HG02870 (cell line): Measurements from ENCODE around the gene VSIG8.

Experiments
- ATAC-seq: cut with Tn5 transposase; IDR thresholded peaks from one replicate; pipeline ENCODE4 v1.9.1; 2021; ENCODE audit warnings: mild to moderate bottlenecking, moderate library complexity; ENCODE audit not compliant: unreplicated experiment

The VSIG8 gene

GRCh38 chr1:159859767-159860322, 2.6 kb downstream of the VSIG8 start:
- ATAC-seq = no peak

- ATAC-seq = no peak
Measured at GRCh38 chr1:159857889-159858288, 4.6 kb downstream of the VSIG8 start.

GRCh38 chr1:159856576-159856975, 5.9 kb downstream of the VSIG8 start:
- no peak for ATAC-seq

- no peak for ATAC-seq
Measured at GRCh38 chr1:159855709-159856108, 6.7 kb downstream of the VSIG8 start.

GRCh38 chr1:159854693-159855192, 7.7 kb downstream of the VSIG8 start:
- ATAC-seq = peak; percentile 69

- no peak for ATAC-seq
Measured at GRCh38 chr1:159854116-159854692, 8.3 kb downstream of the VSIG8 start.

GRCh38 chr1:159853417-159854115, 8.9 kb downstream of the VSIG8 start:
- ATAC-seq = no peak

- no peak for ATAC-seq
Measured at GRCh38 chr1:159851407-159851806, 11.1 kb downstream of the VSIG8 start.

- no peak for ATAC-seq
Measured at GRCh38 chr1:159849626-159850366, 12.7 kb downstream of the VSIG8 start.

- no peak for ATAC-seq
Measured at GRCh38 chr1:159848326-159848725, 14.1 kb downstream of the VSIG8 start.

- ATAC-seq = no peak
Measured at GRCh38 chr1:159847231-159847630, 15.2 kb downstream of the VSIG8 start.

GRCh38 chr1:159845751-159846629, 16.5 kb downstream of the VSIG8 start:
- ATAC-seq = no peak

- no peak for ATAC-seq
Measured at GRCh38 chr1:159843459-159843858, 19.0 kb downstream of the VSIG8 start.

GRCh38 chr1:159841749-159842148, 20.7 kb downstream of the VSIG8 start:
- no peak for ATAC-seq

GRCh38 chr1:159839116-159839849, 23.2 kb downstream of the VSIG8 start:
- peak; percentile 66 for ATAC-seq

GRCh38 chr1:159838715-159839114, 23.7 kb downstream of the VSIG8 start:
- peak; percentile 61 for ATAC-seq

GRCh38 chr1:159835862-159836525, 26.5 kb downstream of the VSIG8 start:
- ATAC-seq = no peak

GRCh38 chr1:159835356-159835755, 27.1 kb downstream of the VSIG8 start:
- ATAC-seq = no peak

- no peak for ATAC-seq
Measured at GRCh38 chr1:159832309-159832708, 30.1 kb downstream of the VSIG8 start.
